Stimulated activated CD4-positive, alpha-beta T cell treated with anti-CD3 and anti-CD28 coated beads, Interleukin-12 subunit alpha, Interleukin-12 subunit beta, amount 100 ng/mL, for 48 hours (primary cell): ENCODE measurements around the gene AKNA.

Experiments
- DNase-seq, 3 donors: peaks; one replicate each; pipeline ENCODE4 v3.0.0-alpha.2; 2020; ENCODE audit warnings: low read depth in 2 of 3, low spot score in 1 of 3

Gene AKNA

DNA sequence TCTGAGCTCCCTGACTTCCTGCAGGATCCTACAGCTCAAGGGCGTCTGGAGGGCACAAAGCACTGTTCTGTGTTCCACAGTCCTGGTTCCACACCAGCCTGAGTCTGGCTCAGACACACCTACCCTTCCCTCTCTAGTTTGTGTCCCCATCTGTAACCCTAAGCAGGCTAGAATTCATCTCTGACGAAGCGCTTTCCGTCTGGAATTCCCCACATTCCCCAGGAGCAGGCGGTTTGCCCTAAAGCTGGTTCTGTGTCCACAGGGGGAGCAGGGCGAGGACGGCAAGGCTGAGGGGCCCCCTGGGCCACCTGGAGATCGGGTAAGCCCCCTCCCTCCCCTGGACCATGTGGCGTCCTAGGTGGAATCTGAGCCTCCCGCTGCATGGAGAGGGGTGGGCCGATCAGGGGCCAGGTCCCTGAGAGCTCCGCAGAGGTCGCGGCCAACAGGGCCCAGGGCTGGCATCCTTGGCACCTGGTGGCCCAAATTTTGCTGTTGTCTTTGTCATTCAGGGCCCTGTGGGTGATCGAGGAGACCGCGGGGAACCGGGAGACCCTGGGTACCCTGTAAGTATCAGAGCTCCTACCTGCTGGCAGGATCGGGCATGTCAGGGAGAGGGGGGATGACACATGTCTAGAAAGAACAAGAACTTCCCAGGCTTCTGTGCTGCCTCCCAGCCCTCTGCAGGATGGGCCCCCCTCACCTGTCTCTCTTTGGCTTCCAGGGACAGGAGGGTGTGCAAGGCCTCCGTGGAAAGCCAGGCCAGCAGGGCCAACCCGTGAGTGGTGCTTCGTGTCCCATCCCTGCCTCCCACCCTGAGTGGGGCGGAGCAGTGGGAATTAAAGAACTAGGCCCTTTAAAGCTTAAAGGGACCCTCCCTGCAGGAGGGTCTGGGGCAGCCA is 99.3 kb downstream of the AKNA start:
- DNase-seq, result no peak

DNA sequence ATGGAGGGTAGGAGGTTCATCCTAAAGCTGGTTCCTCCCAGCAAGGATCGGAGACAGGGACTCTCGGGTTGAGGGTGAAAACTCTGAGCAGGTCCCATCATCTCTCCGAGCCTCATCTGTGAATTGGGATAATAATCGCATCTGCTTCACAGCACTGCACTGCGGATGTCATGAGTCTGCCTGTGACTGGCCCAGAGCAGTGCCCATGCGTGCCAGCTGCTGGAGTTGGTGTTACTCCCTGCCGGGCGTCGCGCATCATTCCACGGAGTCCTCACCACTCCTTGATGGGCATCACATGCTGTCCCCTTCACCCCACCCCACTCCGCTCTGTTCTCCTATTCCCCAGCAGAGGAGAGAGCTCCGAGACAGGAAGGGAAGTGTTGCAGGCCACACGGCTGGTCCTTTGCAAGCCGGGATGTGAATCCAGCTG is 100.0 kb downstream of the AKNA start:
- DNase-seq, result no peak

DNA sequence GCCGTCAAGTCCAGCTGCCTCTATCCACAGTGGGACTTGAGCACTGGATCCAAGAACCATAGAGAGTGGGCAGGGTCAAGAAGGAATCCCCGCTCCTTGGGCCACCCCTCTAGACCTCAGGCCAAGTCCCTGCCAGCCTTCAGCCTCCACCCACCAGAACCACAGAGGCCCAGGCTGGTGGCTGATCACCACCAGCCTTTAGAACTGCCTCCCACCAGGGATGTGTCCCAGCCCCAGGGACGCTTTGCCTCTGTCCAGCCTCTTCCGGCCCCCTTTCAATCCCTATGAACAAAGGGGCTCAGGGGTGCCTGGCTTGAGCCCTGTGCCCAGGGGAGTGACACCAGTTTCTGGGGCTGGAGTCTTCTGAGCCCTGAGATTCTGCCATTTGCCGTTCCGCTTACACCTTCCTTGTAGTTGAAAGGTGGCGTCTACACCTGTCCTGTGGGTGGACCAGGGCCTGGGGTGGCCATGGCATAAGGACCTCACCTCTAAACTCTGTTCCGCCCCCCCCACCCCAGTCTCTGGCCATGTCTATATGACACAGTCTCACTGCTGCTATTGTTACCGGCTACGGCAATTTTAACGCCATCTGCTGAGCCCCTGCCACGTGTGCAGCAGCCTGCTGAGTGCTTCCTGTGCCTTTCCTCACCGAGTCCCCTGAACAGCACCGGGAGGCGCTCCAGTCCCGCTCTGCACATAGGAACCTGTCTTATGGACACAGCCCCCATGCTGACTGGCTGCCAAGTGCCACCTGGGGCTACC is 100.6 kb downstream of the AKNA start:
- DNase-seq, result no peak

DNA sequence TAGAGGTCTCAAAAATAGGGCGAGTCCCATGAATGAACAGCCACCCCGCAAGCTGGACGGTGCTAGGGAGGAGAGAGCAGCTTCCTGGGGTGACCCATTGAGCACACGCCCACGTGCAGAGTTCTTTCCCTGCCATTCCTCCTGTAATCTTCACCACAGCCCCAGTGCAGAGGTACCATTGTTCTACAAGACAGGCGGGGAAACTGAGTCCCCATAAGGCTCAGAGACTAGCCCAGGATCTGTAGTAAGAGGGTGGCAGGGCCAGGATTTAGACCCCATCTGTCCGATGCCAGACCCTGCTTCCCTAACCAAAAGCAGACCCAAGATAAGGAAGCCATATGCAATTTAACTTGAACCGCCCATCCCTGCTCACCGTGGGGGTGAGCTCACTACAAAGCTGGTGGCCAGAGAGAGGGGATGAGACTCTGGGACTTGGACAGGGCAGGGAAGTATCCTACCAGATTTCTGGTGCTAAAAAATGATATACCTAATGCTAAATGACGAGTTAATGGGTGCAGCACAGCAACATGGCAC is 101.6 kb downstream of the AKNA start:
- DNase-seq, result no peak

DNA sequence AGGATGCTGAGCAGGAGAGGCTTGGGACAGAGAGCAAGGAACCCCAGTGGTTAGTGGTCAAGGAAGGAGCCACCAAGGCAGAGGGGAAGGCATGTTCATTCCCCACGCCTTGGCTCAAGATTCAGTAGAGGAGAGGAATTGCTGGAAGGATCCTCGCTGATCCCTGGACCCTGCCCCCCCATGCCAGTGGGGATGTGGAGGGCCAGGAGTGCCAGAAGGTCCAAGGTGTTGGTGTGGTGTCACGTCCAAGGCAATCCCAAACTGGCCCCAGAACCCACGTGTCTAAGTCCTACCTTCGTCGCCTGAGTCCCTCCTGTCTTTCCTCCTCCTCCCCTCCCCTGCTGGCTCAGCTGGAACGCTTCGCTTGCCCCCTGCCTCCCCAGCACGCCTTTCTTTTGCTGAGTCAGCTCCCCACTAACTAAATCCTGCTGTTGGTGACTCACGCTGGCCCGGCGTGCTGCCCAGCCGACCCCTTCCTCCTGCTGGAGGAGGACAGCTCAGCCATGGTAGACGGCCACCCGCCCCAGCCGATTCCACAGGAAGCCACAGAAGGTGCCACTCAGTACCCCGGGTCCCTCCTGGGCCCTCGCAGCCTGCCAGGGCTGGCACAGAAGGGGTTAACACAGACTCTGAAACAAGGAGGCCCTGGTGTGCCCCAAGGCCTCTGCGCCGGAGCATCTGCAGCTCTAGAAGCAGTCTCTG is 102.5 kb downstream of the AKNA start:
- no peak for DNase-seq

DNA sequence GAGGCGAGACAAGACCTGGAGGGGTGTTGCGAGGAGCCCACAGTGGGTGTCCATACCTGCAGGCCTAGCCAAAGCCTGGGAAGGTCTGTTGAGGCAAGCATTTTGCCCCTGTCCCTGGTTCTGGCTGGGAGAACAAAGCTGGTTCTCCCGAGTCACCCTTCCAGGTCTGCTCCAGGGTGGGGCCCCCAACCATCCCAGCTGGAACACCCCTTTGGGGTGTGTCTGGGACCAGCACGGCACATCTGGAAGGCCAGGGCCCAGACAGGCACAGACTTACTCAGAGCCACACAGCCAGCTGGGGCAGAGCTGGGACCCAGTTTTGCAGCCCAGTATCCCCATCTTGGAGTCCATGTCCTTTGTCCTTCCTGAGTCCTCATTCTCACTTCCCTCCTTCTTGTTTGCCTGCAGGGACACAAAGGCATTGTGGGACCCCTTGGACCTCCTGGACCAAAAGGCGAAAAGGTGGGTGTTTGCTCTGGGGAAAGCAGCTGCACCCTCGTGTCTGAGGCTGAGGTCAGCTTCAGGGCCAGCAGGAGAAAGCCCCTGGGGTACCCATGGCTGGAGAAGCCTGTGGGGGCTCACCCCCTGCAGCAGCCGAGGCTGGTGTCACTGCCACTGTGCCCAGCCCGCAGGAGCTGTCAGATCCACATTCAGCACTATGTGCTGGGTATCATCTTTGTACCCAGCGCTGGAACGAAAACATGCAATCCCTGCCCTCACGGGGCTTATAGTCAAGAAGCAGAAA is 103.3 kb downstream of the AKNA start:
- no peak for DNase-seq
